ENCODE results near the gene VSTM2B. TPM values are rescaled to one million over a fixed set of nuclear protein-coding genes. Genes with fewer than 3 reads are reported as not detected.

VSTM2B gene
- polyA plus RNA-seq, 1 of the 3 experiments (the other 2 are of a cell fraction) = not detected

- Histone ChIP-seq H3K27ac (ENCODE audit: low read depth in 2 of 2, low read length in 1 of 2) (no peak overlapping the region), H2AFZ (ENCODE audit: low read depth) (no peak overlapping the region), H3K79me2 (ENCODE audit: insufficient read depth) (no peaks in the 10 kb centered on the region), H3K4me2 (no peak overlapping the region), H3K36me3 (replicated peaks in 1 of 2; ENCODE audit: control insufficient read depth in 1 of 2, insufficient read depth in 2 of 2, low read length in 1 of 2) (no peaks in the 10 kb centered on the region), H3K27me3 (ENCODE audit: insufficient read depth) (peaks cover 9% of the 10 kb centered on the region; the same call in 1 of the 2 replicates), H3K4me3 (ENCODE audit: low read depth in 2 of 2, low read length in 1 of 2) (no peak overlapping the region), H3K9me3 (no peaks in the 10 kb centered on the region), H3K9ac (no peak overlapping the region), H3K4me1 (ENCODE audit: control insufficient read depth in 1 of 2, insufficient read depth in 2 of 2, low read depth in 1 of 2, low read length in 1 of 2) (no peaks in the 10 kb centered on the region), H3F3A (replicated peaks; ENCODE audit: insufficient read depth) (no peaks in the 10 kb centered on the region), H3K9me2 (no peaks in the 10 kb centered on the region), H4K20me1 (ENCODE audit: insufficient read depth) (no peaks in the 10 kb centered on the region)
- no peak for TF ChIP-seq GATA2 (CRISPR knock-in tag; IDR thresholded peaks at IDR 0.05)
- TF ChIP-seq GABPA (IDR thresholded peaks at IDR 0.05; ENCODE audit: low read depth) = no peak
- TF ChIP-seq FOSL2 (IDR thresholded peaks at IDR 0.05; ENCODE audit: borderline replicate concordance, low read depth) = no peak
- TF ChIP-seq MEF2A (IDR thresholded peaks at IDR 0.05; ENCODE audit: borderline replicate concordance, low read depth) = no peak
- no peak for TF ChIP-seq MXI1 (IDR thresholded peaks at IDR 0.05; ENCODE audit: low read depth, low read length)
- no peak for TF ChIP-seq TEAD4 (IDR thresholded peaks at IDR 0.05; ENCODE audit: borderline replicate concordance, insufficient read depth)
- TF ChIP-seq POLR2AphosphoS5 (IDR thresholded peaks at IDR 0.05; ENCODE audit: low read depth, low read length) = no peak
- TF ChIP-seq FOXJ3 (CRISPR knock-in tag; IDR thresholded peaks at IDR 0.05) = no peak
- TF ChIP-seq RAD21 (IDR thresholded peaks at IDR 0.05; ENCODE audit: low read length) = no peak
- TF ChIP-seq, protein P1, sequence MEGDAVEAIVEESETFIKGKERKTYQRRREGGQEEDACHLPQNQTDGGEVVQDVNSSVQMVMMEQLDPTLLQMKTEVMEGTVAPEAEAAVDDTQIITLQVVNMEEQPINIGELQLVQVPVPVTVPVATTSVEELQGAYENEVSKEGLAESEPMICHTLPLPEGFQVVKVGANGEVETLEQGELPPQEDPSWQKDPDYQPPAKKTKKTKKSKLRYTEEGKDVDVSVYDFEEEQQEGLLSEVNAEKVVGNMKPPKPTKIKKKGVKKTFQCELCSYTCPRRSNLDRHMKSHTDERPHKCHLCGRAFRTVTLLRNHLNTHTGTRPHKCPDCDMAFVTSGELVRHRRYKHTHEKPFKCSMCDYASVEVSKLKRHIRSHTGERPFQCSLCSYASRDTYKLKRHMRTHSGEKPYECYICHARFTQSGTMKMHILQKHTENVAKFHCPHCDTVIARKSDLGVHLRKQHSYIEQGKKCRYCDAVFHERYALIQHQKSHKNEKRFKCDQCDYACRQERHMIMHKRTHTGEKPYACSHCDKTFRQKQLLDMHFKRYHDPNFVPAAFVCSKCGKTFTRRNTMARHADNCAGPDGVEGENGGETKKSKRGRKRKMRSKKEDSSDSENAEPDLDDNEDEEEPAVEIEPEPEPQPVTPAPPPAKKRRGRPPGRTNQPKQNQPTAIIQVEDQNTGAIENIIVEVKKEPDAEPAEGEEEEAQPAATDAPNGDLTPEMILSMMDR (IDR thresholded peaks at IDR 0.05) = no peak
- no peak for TF ChIP-seq EP300 (IDR thresholded peaks at IDR 0.05; ENCODE audit: borderline replicate concordance in 1 of 2, low read depth in 1 of 2, low read length in 1 of 2)
- TF ChIP-seq ELF1 (IDR thresholded peaks at IDR 0.05) = no peak
- ChIA-PET POLR2A (no interaction called here), CTCF (interaction anchor here (1.2 to 2.7 kb wide), 3 partner anchors 12 to 252 kb away, joined by 4 to 16 read pairs (median 4); no protein-coding TSS in a partner anchor)
- DNase-seq = no peak
- 14% methylated on average over 5 of the region's 5 CpGs for WGBS (ENCODE audit: low lambda C conversion rate)
Observed at GRCh38 chr19:29515233-29515619, 10.6 kb upstream of the VSTM2B start.

DNA sequence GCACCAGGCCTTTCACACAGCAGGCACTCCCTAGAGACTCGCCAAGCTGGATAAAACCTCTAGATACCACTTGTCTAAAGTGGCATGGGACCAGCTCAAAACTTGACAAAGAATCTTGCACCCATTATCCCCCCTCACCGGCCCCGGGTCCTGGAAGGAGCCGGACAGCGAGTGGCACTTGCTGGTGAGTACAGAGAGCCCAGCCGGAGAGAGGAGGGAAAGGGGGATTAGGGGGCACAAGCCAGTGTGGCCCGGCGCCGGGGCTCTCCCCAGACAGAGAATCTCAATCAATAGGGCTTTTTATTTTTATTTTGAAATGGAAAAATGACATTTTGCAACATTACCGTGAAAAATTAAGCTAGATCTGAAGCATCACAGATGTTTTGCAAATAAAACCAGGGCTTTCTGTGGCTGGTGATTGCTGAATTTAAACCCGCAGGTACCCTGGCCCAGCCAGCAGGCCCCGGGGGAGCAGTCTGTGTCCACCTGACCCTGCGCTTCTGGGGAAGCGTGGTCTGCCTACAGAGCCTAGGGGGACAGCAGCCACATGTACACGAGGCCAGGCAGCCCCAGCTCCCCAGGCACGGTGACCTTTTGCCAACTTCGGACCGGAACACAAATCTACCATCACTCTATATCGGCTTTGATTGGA is 10.0 kb upstream of the VSTM2B start:
- H3K4me2 ChIP-seq = no peak overlapping the region
- ChIA-PET POLR2A (interaction anchor here (0.6 kb wide), 1 partner anchor 31 kb away, joined by 4 read pairs; no protein-coding TSS in a partner anchor), CTCF (interaction anchor here (1.2 to 2.7 kb wide), 3 partner anchors 11 to 253 kb away, joined by 4 to 16 read pairs (median 4); no protein-coding TSS in a partner anchor)
- peaks cover 9% of the 10 kb centered on the region for H3K27me3 ChIP-seq (ENCODE audit: insufficient read depth)
- no peak for TF ChIP-seq TEAD4 (IDR thresholded peaks at IDR 0.05; ENCODE audit: borderline replicate concordance, insufficient read depth)
- TF ChIP-seq TCF12 (IDR thresholded peaks at IDR 0.05) = no peak
- no peak for TF ChIP-seq RXRA (IDR thresholded peaks at IDR 0.05; ENCODE audit: borderline replicate concordance, low read depth)
- no peak for TF ChIP-seq REST (IDR thresholded peaks at IDR 0.05; ENCODE audit: low read depth, low read length)
- no peak for TF ChIP-seq ELF1 (IDR thresholded peaks at IDR 0.05)
- no peak for TF ChIP-seq FOXM1 (IDR thresholded peaks at IDR 0.05; ENCODE audit: low read depth)
- no peak for TF ChIP-seq NRF1 (IDR thresholded peaks at IDR 0.05; ENCODE audit: low read depth, low read length)
- no peak for TF ChIP-seq MXI1 (IDR thresholded peaks at IDR 0.05; ENCODE audit: low read depth, low read length)
- no peak for TF ChIP-seq USF1 (IDR thresholded peaks at IDR 0.05; ENCODE audit: borderline replicate concordance, low read depth)
- no peak for TF ChIP-seq MEF2A (IDR thresholded peaks at IDR 0.05; ENCODE audit: borderline replicate concordance, low read depth)
- TF ChIP-seq YY1 (IDR thresholded peaks at IDR 0.05; ENCODE audit: low read depth) = no peak
- TF ChIP-seq, protein P2, sequence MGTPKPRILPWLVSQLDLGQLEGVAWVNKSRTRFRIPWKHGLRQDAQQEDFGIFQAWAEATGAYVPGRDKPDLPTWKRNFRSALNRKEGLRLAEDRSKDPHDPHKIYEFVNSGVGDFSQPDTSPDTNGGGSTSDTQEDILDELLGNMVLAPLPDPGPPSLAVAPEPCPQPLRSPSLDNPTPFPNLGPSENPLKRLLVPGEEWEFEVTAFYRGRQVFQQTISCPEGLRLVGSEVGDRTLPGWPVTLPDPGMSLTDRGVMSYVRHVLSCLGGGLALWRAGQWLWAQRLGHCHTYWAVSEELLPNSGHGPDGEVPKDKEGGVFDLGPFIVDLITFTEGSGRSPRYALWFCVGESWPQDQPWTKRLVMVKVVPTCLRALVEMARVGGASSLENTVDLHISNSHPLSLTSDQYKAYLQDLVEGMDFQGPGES (IDR thresholded peaks at IDR 0.05; ENCODE audit: low read depth, low read length) = no peak
- no peaks in the 10 kb centered on the region for H3K9me2 ChIP-seq
- no peak overlapping the region for H3K4me3 ChIP-seq (ENCODE audit: low read depth in 2 of 2, low read length in 1 of 2)
- H3F3A ChIP-seq (replicated peaks; ENCODE audit: insufficient read depth) = no peaks in the 10 kb centered on the region
- no peaks in the 10 kb centered on the region for H4K20me1 ChIP-seq (ENCODE audit: insufficient read depth)
- WGBS (ENCODE audit: low lambda C conversion rate) = 11% methylated on average over 16 of the region's 19 CpGs
- H3K36me3 ChIP-seq (replicated peaks in 1 of 2; ENCODE audit: control insufficient read depth in 1 of 2, insufficient read depth in 2 of 2, low read length in 1 of 2) = no peaks in the 10 kb centered on the region
- H2AFZ ChIP-seq (ENCODE audit: low read depth) = no peak overlapping the region
- H3K79me2 ChIP-seq (ENCODE audit: insufficient read depth) = no peaks in the 10 kb centered on the region
- H3K9me3 ChIP-seq = no peaks in the 10 kb centered on the region
- H3K9ac ChIP-seq = no peak overlapping the region
- DNase-seq = no peak
- H3K27ac ChIP-seq (ENCODE audit: low read depth in 2 of 2, low read length in 1 of 2) = no peak overlapping the region
- H3K4me1 ChIP-seq (ENCODE audit: control insufficient read depth in 1 of 2, insufficient read depth in 2 of 2, low read depth in 1 of 2, low read length in 1 of 2) = no peaks in the 10 kb centered on the region
